DOHH2 (cell line): ENCODE results near the gene TAS2R40.
"Not testable (repeated sequence)": the region's sequence is repeated elsewhere in the genome, so short reads cannot be mapped to it uniquely, and the experiment has no call there.

ENCODE experiments used
- H3F3A ChIP-seq: fragments of 200-600 bp; sonication (generic), shearing (Covaris generic); 2 replicates; pipeline ENCODE4 v1.6.0; 2016; ENCODE audit warnings: antibody characterized with exemption, mild to moderate bottlenecking; ENCODE audit not compliant: control insufficient read depth, insufficient read depth
- H3K27ac ChIP-seq: fragments of 200-600 bp; sonication (generic); 2 replicates; pipeline ENCODE4 v1.5.1; 2014; ENCODE audit warnings: low read depth, mild to moderate bottlenecking, low read length, moderate library complexity
- H3K27me3 ChIP-seq: fragments of 200-600 bp; sonication (generic); 2 replicates; pipeline ENCODE4 v1.6.1; 2014; ENCODE audit warnings: mild to moderate bottlenecking, low read length, mixed read lengths; ENCODE audit not compliant: control insufficient read depth
- H3K36me3 ChIP-seq: fragments of 200-600 bp; sonication (generic); 2 replicates; pipeline ENCODE4 v1.6.1; 2014; ENCODE audit warnings: mild to moderate bottlenecking, low read length, moderate library complexity, mixed read lengths; ENCODE audit not compliant: control insufficient read depth
- H3K4me1 ChIP-seq: fragments of 200-600 bp; sonication (generic); 2 replicates; pipeline ENCODE4 v1.6.1; 2014; ENCODE audit warnings: mild to moderate bottlenecking, low read length, mixed read lengths; ENCODE audit not compliant: control insufficient read depth
- H3K4me2 ChIP-seq: fragments of 200-600 bp; sonication (generic); 2 replicates; pipeline ENCODE4 v1.6.0; 2014; ENCODE audit warnings: mild to moderate bottlenecking, low read length, moderate library complexity
- H3K4me3 ChIP-seq: fragments of 200-600 bp; sonication (generic); 2 replicates; pipeline ENCODE4 v1.5.1; 2014; ENCODE audit warnings: mild to moderate bottlenecking, low read length, mixed read lengths
- H3K79me2 ChIP-seq: fragments of 200-600 bp; sonication (generic); 2 replicates; pipeline ENCODE4 v1.6.1; 2014; ENCODE audit warnings: mild to moderate bottlenecking, low read length, mixed read lengths; ENCODE audit not compliant: control insufficient read depth
- H3K9me2 ChIP-seq: fragments of 200-600 bp; sonication (generic); replicated peaks from 2 replicates; pipeline ENCODE4 v1.6.1; 2014; ENCODE audit warnings: mild to moderate bottlenecking, low read length, mixed read lengths; ENCODE audit not compliant: control insufficient read depth
- H3K9me3 ChIP-seq: fragments of 200-600 bp; sonication (generic); 2 replicates; pipeline ENCODE4 v1.6.1; 2014; ENCODE audit warnings: antibody characterized with exemption, low read length, mixed read lengths; ENCODE audit not compliant: control insufficient read depth, insufficient read depth
- H4K20me1 ChIP-seq: fragments of 200-600 bp; sonication (generic); 2 replicates; pipeline ENCODE4 v1.6.0; 2014; ENCODE audit warnings: low read depth, mild to moderate bottlenecking, antibody characterized with exemption, low read length, moderate library complexity; ENCODE audit not compliant: control insufficient read depth, insufficient read depth
- EZH2phosphoT487 ChIP-seq: fragments of 200-600 bp; sonication (generic); IDR thresholded peaks from 2 replicates; pipeline ENCODE4 v1.6.1; 2017; ENCODE audit warnings: borderline replicate concordance, mild to moderate bottlenecking, antibody characterized with exemption, low read length, moderate library complexity, mixed read lengths
- TF ChIP-seq, protein P1 (sequence below): fragments of 200-600 bp; sonication (generic); IDR thresholded peaks from one replicate; pipeline ENCODE4 v1.5.1; 2014; ENCODE audit warnings: antibody characterized with exemption, mild to moderate bottlenecking, low read depth, low read length; ENCODE audit not compliant: poor library complexity, severe bottlenecking

Gene TAS2R40

DNA sequence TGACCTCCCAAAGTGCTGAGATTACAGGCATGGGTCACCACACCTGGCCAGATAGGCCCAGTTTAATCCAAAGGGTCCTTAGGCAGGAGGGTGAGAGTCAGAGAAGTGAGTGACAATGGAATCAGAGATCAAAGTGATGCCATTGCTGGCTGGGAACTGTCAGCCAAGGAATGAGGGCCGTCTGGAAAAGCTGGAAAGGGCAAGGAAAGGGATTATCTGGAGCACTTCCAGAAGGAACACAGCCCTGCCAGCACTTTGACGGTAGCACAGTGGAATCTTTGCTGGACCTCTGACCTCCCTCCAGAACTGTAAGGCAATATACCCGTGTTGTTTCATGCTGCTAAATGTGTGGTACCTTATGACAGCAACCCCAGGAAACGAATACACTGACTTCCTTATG is 11.3 kb upstream of the TAS2R40 start:
- H3K79me2 ChIP-seq = no peaks in the 10 kb centered on the region
- no peak overlapping the region for H3K27ac ChIP-seq
- no peak overlapping the region for H3K4me3 ChIP-seq
- H4K20me1 ChIP-seq = no peaks in the 10 kb centered on the region
- H3K36me3 ChIP-seq = no peaks in the 10 kb centered on the region
- peaks cover 3% of the 10 kb centered on the region; the same call in 1 of the 2 replicates for H3K9me3 ChIP-seq
- peaks cover 23% of the 10 kb centered on the region for H3K4me1 ChIP-seq
- no peaks in the 10 kb centered on the region for H3F3A ChIP-seq
- H3K9me2 ChIP-seq = no peaks in the 10 kb centered on the region
- H3K27me3 ChIP-seq = no peaks in the 10 kb centered on the region
- no peak overlapping the region for H3K4me2 ChIP-seq
- TF ChIP-seq EZH2phosphoT487 = no peak
- TF ChIP-seq, protein P1, sequence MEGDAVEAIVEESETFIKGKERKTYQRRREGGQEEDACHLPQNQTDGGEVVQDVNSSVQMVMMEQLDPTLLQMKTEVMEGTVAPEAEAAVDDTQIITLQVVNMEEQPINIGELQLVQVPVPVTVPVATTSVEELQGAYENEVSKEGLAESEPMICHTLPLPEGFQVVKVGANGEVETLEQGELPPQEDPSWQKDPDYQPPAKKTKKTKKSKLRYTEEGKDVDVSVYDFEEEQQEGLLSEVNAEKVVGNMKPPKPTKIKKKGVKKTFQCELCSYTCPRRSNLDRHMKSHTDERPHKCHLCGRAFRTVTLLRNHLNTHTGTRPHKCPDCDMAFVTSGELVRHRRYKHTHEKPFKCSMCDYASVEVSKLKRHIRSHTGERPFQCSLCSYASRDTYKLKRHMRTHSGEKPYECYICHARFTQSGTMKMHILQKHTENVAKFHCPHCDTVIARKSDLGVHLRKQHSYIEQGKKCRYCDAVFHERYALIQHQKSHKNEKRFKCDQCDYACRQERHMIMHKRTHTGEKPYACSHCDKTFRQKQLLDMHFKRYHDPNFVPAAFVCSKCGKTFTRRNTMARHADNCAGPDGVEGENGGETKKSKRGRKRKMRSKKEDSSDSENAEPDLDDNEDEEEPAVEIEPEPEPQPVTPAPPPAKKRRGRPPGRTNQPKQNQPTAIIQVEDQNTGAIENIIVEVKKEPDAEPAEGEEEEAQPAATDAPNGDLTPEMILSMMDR = no peak

DNA sequence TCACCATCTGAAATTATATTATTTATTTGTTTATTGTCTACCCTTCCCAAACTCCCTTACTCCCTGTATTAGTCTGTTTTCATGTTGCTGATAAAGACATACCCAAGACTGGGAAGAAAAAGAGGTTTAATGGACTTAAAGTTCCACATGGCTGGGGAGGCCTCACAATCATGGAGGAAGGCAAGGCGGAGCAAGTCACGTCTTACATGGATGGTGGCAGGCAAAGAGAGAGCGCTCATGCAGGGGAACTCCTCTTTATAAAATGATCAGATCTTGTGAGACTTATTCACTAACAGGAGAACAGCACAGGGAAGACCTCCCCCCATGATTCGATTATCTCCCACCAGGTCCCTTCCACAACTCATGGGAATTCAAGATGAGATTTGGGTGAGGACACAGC is 8.4 kb upstream of the TAS2R40 start:
- H3K4me2 ChIP-seq, H3K27ac ChIP-seq, H3K36me3 ChIP-seq, H3K27me3 ChIP-seq, H3K79me2 ChIP-seq, H3F3A ChIP-seq, H3K9me2 ChIP-seq, H4K20me1 ChIP-seq, H3K9me3 ChIP-seq, H3K4me3 ChIP-seq: not testable (repeated sequence)
- H3K4me1 ChIP-seq = peaks cover 14% of the 10 kb centered on the region

DNA sequence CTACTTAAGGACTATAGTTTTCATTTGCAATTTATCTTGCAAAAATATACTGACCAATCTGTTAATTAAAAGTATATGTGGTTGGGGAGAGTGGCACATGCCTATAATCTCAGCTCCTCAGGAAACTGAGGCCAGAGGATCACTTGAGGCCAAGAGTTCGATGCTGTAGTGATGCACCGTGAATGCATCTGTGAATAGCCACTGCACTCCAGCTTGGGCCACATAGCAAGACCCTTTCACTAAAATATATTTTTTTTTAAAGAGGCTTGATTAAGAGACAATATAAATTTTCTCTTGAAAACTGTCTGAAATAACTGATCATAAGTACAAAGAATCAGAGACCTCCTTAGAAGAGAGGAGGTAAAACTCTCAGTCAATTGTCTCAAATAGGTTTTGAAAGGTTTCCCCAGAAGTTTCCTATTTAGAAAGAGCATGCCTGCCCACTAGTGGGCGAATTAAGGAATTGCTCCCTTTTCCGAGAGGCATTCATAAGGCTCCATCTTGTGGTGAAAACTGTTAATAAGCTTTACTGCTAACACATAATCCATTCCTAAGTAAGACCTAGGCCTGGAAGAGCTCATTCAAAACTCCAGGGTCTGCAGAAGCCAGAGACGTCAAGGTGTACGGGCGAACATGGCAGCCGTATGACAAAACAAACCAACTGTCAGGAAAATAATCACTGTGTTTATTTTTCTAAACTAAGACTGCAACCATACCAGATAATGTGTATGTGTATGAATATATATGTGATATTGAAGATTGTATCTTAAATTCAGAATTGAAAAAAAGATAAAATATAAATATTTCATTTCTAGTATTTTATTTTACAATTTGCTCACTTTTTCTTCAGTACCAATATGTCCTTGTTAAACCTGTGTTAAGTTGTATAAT is 6.8 kb upstream of the TAS2R40 start:
- no peaks in the 10 kb centered on the region for H3K36me3 ChIP-seq
- TF ChIP-seq, protein P1 = peak; percentile 100
- TF ChIP-seq EZH2phosphoT487 = no peak
- peaks cover 3% of the 10 kb centered on the region; the same call in 1 of the 2 replicates for H3K9me3 ChIP-seq
- no peak overlapping the region for H3K4me2 ChIP-seq
- H3F3A ChIP-seq = no peaks in the 10 kb centered on the region
- no peak overlapping the region for H3K27ac ChIP-seq
- H3K79me2 ChIP-seq = no peaks in the 10 kb centered on the region
- H3K4me1 ChIP-seq = peaks cover 14% of the 10 kb centered on the region
- no peak overlapping the region for H3K4me3 ChIP-seq
- no peaks in the 10 kb centered on the region for H3K9me2 ChIP-seq
- H4K20me1 ChIP-seq = no peaks in the 10 kb centered on the region
- H3K27me3 ChIP-seq = no peaks in the 10 kb centered on the region

DNA sequence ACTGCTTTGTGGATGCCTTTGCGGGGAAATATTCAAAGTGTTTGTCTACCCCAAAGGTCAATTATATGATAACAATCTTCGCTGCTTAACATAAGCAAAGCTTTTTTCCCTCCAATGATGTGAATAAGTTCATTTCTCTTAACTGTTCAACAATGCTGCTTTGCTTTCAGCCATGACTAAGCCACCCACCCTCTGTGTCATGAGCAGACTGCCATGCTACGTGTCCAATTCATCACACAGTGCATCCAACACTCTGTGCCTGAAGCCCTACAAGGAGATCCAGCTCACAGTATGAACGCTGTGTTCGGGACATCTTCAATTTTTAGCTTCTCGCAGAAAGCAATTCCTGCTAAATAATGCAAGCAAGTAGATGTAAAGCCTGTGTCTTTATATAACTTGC is 5.7 kb upstream of the TAS2R40 start:
- H3F3A ChIP-seq = no peaks in the 10 kb centered on the region
- H3K79me2 ChIP-seq = no peaks in the 10 kb centered on the region

More for the DNA sequence above, 5.7 kb upstream of the TAS2R40 start:
- no peaks in the 10 kb centered on the region for H4K20me1 ChIP-seq
- H3K4me2 ChIP-seq = no peak overlapping the region
- H3K9me2 ChIP-seq = no peaks in the 10 kb centered on the region
- H3K36me3 ChIP-seq = no peaks in the 10 kb centered on the region
- TF ChIP-seq, protein P1 = no peak
- no peak for TF ChIP-seq EZH2phosphoT487
- no peak overlapping the region for H3K4me3 ChIP-seq
- H3K9me3 ChIP-seq = peaks cover 3% of the 10 kb centered on the region; the same call in 1 of the 2 replicates
- H3K27ac ChIP-seq = no peak overlapping the region
- no peaks in the 10 kb centered on the region for H3K27me3 ChIP-seq
- H3K4me1 ChIP-seq = peaks cover 14% of the 10 kb centered on the region
